ENCODE results near the gene RELN.
"Not testable (repeated sequence)": the region's sequence is repeated elsewhere in the genome, so short reads cannot be mapped to it uniquely, and the experiment has no call there.

Gene RELN

DNA sequence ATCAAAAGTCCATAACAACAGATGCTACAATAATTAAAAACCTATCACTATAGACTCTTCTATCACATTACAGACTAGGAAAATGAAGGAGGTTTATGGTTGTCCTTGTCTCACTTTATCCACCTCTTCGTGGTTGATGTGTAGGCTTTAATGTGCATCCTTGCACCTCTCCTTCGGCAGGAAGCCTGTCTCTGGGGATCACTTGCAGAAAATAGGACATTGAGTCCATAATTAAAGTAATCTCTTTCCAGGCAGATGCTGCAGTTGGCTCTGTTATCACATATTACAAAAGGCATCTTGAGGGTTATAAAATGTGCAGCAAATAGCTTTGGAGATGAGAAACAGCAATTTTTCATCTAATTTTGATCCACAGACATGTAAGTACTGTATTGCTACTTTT lies 168.4 kb downstream of the RELN start:
- no peaks in the 10 kb centered on the region for H3K9me3 ChIP-seq (ENCODE audit: low read length)
- H3K27me3 ChIP-seq (ENCODE audit: insufficient read depth, low read length): no peaks in the 10 kb centered on the region
- H3K4me1 ChIP-seq (ENCODE audit: insufficient read depth, low read length): no peaks in the 10 kb centered on the region
- H3K4me3 ChIP-seq (ENCODE audit: low read length): no peak overlapping the region
- H2AFZ ChIP-seq (ENCODE audit: low read depth, low read length): no peak overlapping the region
- H3K36me3 ChIP-seq (ENCODE audit: insufficient read depth, low read length): no peaks in the 10 kb centered on the region

DNA sequence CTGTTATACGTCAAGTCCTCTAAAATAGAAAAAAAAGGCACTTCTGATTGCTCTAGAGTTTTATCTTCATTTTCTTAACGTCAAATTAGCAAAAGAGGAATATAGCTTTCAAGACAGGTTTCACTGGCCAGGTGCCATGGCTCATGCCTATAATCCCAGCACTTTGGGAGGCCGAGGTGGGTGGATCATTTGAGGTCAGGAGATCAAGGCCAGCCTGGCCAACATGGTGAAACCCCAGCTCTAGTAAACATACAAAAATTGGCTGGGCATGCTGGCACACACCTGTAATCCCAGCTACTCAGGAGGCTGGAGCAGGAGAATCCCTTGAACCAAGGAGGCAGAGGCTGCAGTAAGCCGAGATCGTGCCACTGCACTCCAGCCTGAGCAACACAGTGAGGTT lies 173.5 kb downstream of the RELN start:
- not testable (repeated sequence) for H3K4me3 ChIP-seq (ENCODE audit: low read length); H3K4me1 ChIP-seq (ENCODE audit: insufficient read depth, low read length); H3K36me3 ChIP-seq (ENCODE audit: insufficient read depth, low read length); H3K9me3 ChIP-seq (ENCODE audit: low read length); H2AFZ ChIP-seq (ENCODE audit: low read depth, low read length); H3K27me3 ChIP-seq (ENCODE audit: insufficient read depth, low read length)

DNA sequence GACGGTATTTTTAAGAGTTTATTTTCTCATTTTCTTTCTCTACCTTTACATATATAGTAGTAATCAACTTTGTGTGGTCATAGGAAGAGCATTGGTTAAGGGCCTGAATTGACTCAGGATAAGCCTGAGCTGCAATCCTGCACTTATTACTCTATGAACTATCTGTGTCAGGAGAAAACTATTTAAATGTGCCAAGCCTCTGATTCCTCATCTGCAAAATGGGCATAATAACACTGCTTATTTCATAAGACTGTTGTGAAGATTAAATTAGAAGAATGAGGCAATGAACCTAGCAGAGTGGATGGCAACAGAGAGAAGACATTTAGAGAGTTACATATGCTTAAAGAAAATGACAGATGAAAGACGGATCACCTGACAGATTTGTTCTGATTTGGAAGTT lies 175.5 kb downstream of the RELN start:
- no peaks in the 10 kb centered on the region for H3K9me3 ChIP-seq (ENCODE audit: low read length)
- no peaks in the 10 kb centered on the region for H3K27me3 ChIP-seq (ENCODE audit: insufficient read depth, low read length)
- no peak overlapping the region for H3K4me3 ChIP-seq (ENCODE audit: low read length)
- H3K36me3 ChIP-seq (ENCODE audit: insufficient read depth, low read length): no peaks in the 10 kb centered on the region
- H3K4me1 ChIP-seq (ENCODE audit: insufficient read depth, low read length): no peaks in the 10 kb centered on the region
- H2AFZ ChIP-seq (ENCODE audit: low read depth, low read length): no peak overlapping the region

- H2AFZ ChIP-seq (ENCODE audit: low read depth, low read length): no peak overlapping the region
- H3K27me3 ChIP-seq (ENCODE audit: insufficient read depth, low read length): no peaks in the 10 kb centered on the region
- H3K4me1 ChIP-seq (ENCODE audit: insufficient read depth, low read length): no peaks in the 10 kb centered on the region
- H3K4me3 ChIP-seq (ENCODE audit: low read length): no peak overlapping the region
- H3K9me3 ChIP-seq (ENCODE audit: low read length): no peaks in the 10 kb centered on the region
- no peaks in the 10 kb centered on the region for H3K36me3 ChIP-seq (ENCODE audit: insufficient read depth, low read length)
Observed at GRCh38 chr7:103811997-103812396, 177.5 kb downstream of the RELN start.

DNA sequence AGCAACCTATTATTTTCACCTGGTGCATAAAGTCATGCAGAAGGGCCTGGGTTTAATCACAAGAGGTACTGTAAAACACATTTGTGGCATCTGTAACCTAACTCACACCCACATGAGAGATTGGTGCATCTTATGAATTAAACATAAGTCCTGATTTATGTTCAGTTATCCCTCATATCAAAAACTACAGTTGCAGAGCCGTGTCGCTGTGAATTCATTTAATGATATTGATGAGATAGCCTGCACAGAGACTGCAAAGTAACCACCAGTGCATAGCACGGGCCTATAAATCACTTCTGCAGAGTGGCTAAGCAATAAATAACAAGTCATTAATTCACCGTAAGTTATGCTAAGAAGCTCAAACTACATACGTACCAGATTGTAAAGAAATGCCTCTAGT lies 178.2 kb downstream of the RELN start:
- no peaks in the 10 kb centered on the region for H3K9me3 ChIP-seq (ENCODE audit: low read length)
- H3K4me3 ChIP-seq (ENCODE audit: low read length): no peak overlapping the region
- H2AFZ ChIP-seq (ENCODE audit: low read depth, low read length): no peak overlapping the region
- H3K36me3 ChIP-seq (ENCODE audit: insufficient read depth, low read length): no peaks in the 10 kb centered on the region
- H3K4me1 ChIP-seq (ENCODE audit: insufficient read depth, low read length): no peaks in the 10 kb centered on the region
- no peaks in the 10 kb centered on the region for H3K27me3 ChIP-seq (ENCODE audit: insufficient read depth, low read length)

DNA sequence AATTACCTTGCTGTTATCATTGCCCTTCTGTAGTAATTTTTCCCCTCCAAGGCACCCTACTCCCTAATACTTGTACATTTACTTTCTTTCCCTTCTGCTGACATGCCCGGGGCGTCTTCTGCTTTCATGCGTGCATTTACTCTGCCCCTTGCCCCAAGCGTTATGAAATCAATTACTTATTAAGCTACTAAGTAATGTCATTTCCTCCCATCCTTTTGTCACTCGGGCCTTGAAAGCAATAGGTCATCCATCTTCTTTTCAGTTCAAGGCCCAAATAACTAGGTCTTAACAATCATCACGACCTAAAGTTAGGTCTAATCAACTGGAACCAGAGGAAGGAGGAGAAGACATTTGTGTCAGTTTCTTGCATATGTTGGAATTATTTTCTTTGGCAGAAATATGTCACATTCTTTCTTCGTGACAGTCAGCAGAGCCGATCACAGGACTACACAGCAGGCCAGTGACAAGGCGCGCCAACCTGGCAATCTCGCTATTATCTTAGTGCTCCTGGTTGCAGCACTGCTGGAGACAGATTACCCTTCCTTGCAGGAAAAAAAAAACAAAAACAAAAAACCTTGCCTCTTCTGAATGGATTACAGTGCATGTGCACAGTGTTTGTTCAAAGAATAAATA lies 179.2 kb downstream of the RELN start:
- H2AFZ ChIP-seq (ENCODE audit: low read depth, low read length): no peak overlapping the region
- no peaks in the 10 kb centered on the region for H3K4me1 ChIP-seq (ENCODE audit: insufficient read depth, low read length)
- no peak overlapping the region for H3K4me3 ChIP-seq (ENCODE audit: low read length)
- H3K27me3 ChIP-seq (ENCODE audit: insufficient read depth, low read length): no peaks in the 10 kb centered on the region
- no peaks in the 10 kb centered on the region for H3K9me3 ChIP-seq (ENCODE audit: low read length)
- H3K36me3 ChIP-seq (ENCODE audit: insufficient read depth, low read length): no peaks in the 10 kb centered on the region

GRCh38 chr7:103809229-103809994 lies 180.0 kb downstream of the RELN start:
- Histone ChIP-seq H3K4me3 (ENCODE audit: low read length) (no peak overlapping the region), H2AFZ (ENCODE audit: low read depth, low read length) (no peak overlapping the region), H3K36me3 (ENCODE audit: insufficient read depth, low read length) (no peaks in the 10 kb centered on the region), H3K27me3 (ENCODE audit: insufficient read depth, low read length) (no peaks in the 10 kb centered on the region), H3K9me3 (ENCODE audit: low read length) (no peaks in the 10 kb centered on the region), H3K4me1 (ENCODE audit: insufficient read depth, low read length) (no peaks in the 10 kb centered on the region)

- Histone ChIP-seq H3K36me3 (ENCODE audit: insufficient read depth, low read length) (no peaks in the 10 kb centered on the region), H3K27me3 (ENCODE audit: insufficient read depth, low read length) (no peaks in the 10 kb centered on the region), H3K4me1 (ENCODE audit: insufficient read depth, low read length) (no peaks in the 10 kb centered on the region), H3K9me3 (ENCODE audit: low read length) (no peaks in the 10 kb centered on the region), H3K4me3 (ENCODE audit: low read length) (no peak overlapping the region), H2AFZ (ENCODE audit: low read depth, low read length) (no peak overlapping the region)
Observed at GRCh38 chr7:103805346-103805745, 184.1 kb downstream of the RELN start.

DNA sequence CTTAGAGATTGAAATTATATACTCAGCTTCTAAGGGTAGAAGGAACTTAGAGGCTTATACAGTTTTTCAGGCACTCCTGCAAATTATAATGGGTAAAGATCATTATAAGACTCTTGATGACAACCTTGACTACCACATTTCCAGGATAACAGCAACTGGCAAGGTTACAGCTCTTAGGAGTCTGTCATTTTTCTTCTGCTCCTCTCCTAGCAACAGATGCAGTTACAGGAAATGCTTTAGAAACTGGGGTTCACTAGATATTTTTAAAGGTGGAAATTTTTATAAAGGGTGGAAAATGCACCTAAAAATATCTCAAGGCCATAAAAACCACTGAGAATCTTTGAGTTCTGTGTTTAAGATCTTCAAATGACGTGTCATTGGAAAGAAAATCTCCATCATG lies 185.8 kb downstream of the RELN start:
- no peaks in the 10 kb centered on the region for H3K9me3 ChIP-seq (ENCODE audit: low read length)

GRCh38 chr7:103799298-103799697 lies 190.2 kb downstream of the RELN start:
- Histone ChIP-seq H3K36me3 (ENCODE audit: insufficient read depth, low read length) (no peaks in the 10 kb centered on the region), H2AFZ (ENCODE audit: low read depth, low read length) (no peak overlapping the region), H3K27me3 (ENCODE audit: insufficient read depth, low read length) (no peaks in the 10 kb centered on the region), H3K4me3 (ENCODE audit: low read length) (no peak overlapping the region), H3K4me1 (ENCODE audit: insufficient read depth, low read length) (no peaks in the 10 kb centered on the region), H3K9me3 (ENCODE audit: low read length) (no peaks in the 10 kb centered on the region)

More for the DNA sequence above, 185.8 kb downstream of the RELN start:
- no peaks in the 10 kb centered on the region for H3K36me3 ChIP-seq (ENCODE audit: insufficient read depth, low read length)
- H3K4me3 ChIP-seq (ENCODE audit: low read length): no peak overlapping the region
- no peaks in the 10 kb centered on the region for H3K4me1 ChIP-seq (ENCODE audit: insufficient read depth, low read length)
- H3K27me3 ChIP-seq (ENCODE audit: insufficient read depth, low read length): no peaks in the 10 kb centered on the region
- H2AFZ ChIP-seq (ENCODE audit: low read depth, low read length): no peak overlapping the region

GRCh38 chr7:103797647-103798307 lies 191.7 kb downstream of the RELN start:
- no peak overlapping the region for H3K4me3 ChIP-seq (ENCODE audit: low read length)
- H3K27me3 ChIP-seq (ENCODE audit: insufficient read depth, low read length): no peaks in the 10 kb centered on the region
- H3K4me1 ChIP-seq (ENCODE audit: insufficient read depth, low read length): no peaks in the 10 kb centered on the region
- H2AFZ ChIP-seq (ENCODE audit: low read depth, low read length): no peak overlapping the region
- H3K9me3 ChIP-seq (ENCODE audit: low read length): no peaks in the 10 kb centered on the region
- H3K36me3 ChIP-seq (ENCODE audit: insufficient read depth, low read length): no peaks in the 10 kb centered on the region

DNA sequence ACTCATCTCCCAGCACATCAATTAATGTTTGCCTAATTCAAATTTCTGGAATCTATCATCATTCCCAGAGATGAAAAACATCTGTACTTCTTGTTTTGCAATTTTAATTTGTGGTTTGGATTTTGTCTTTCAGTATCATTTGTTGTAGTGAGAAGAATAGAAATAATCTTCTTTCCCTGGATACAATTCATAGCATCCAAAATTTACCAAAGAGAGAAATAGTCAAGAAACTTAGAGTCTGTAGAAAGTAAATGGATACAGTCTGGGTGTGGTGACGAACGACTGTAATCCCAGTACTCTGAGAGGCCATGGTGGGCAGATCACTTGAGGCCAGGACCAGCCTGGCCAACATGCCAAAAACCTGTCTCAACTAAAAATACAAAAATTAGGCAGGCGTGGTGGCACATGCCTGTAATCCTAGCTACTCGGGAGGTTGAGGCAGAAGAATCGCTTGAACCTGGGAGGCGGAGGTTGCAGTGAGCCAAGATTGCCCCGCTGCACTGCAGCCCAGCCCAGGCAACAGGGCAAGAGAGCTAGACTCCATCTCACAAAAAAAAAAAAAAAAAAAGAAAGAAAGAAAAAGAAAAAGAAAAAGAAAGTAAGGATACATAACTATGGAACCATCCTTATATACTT lies 193.0 kb downstream of the RELN start:
- H3K4me1 ChIP-seq (ENCODE audit: insufficient read depth, low read length): no peaks in the 10 kb centered on the region
- no peaks in the 10 kb centered on the region for H3K9me3 ChIP-seq (ENCODE audit: low read length)
- H2AFZ ChIP-seq (ENCODE audit: low read depth, low read length): no peak overlapping the region
- H3K4me3 ChIP-seq (ENCODE audit: low read length): no peak overlapping the region
- no peaks in the 10 kb centered on the region for H3K27me3 ChIP-seq (ENCODE audit: insufficient read depth, low read length)
- H3K36me3 ChIP-seq (ENCODE audit: insufficient read depth, low read length): no peaks in the 10 kb centered on the region

GRCh38 chr7:103795787-103796186 lies 193.7 kb downstream of the RELN start:
- no peaks in the 10 kb centered on the region for H3K9me3 ChIP-seq (ENCODE audit: low read length)
- H3K4me3 ChIP-seq (ENCODE audit: low read length): no peak overlapping the region
- H3K27me3 ChIP-seq (ENCODE audit: insufficient read depth, low read length): no peaks in the 10 kb centered on the region
- no peak overlapping the region for H2AFZ ChIP-seq (ENCODE audit: low read depth, low read length)
- no peaks in the 10 kb centered on the region for H3K4me1 ChIP-seq (ENCODE audit: insufficient read depth, low read length)
- H3K36me3 ChIP-seq (ENCODE audit: insufficient read depth, low read length): no peaks in the 10 kb centered on the region

Measured in neuron (in vitro differentiated cells).